GM19438 (cell line): Measurements from ENCODE around the gene TNFAIP6.
A peak's percentile ranks its signal among the peaks of the same experiment; 100 is the strongest.
"Not testable (repeated sequence)": the region's sequence is repeated elsewhere in the genome, so short reads cannot be mapped to it uniquely, and the experiment has no call there.

ENCODE experiments used
- ATAC-seq: cut with Tn5 transposase; IDR thresholded peaks from one replicate; pipeline ENCODE4 v1.9.1; 2021; ENCODE audit warnings: low read depth; ENCODE audit not compliant: unreplicated experiment

The TNFAIP6 gene

DNA sequence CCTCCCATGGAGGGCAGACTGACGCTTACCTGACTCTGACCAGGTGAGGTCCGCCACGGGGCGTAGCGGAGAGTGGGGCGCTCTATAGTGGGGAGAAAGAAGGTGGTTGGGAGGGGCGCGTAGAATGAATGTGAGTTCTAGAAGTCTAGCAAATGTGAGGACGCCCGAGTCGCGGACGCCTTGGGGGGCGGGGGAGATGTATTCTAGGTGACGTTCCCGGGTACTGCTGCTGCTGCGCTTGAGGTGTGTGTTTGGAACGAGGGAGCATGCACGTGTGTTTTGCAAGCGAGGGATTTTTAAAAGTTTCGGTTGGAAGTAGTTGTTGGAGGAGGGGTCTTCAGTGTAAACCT lies 53.1 kb downstream of the TNFAIP6 start:
- peak; percentile 36 for ATAC-seq

DNA sequence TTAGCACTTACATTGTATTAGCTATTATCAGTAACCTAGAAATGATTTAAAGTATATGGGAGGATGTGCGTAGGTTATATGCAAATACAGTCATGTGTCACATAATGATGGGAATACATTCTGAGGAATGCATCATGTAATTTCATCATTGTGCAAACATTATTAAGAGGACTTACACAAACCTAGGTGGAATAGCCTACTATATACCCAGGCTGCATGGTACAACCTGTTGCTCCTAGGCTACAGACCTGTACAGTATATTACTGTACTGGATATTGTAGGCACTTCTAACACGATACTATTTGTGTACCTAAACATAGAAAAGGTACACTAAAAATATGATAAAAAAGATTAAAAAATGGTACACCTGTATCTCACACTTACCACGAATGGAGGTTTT lies 60.3 kb downstream of the TNFAIP6 start:
- no peak for ATAC-seq

DNA sequence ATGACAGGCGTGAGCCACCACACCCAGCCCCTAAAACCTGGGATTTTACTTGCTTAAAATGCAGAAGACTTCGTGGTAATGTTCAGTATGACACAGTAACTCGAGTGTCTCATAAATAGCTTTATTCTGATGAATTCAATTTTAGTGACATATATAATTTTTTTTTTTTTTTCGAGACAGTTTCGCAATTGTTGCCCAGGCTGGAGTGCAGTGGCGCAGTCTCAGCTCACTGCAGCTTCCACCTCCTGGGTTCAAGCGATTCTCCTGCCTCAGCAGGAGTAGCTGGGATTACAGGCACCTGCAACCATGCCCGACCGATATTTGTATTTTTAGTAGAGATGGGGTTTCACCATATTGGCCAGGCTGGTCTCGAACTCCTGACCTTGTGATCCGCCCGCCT lies 64.3 kb downstream of the TNFAIP6 start:
- ATAC-seq, result not testable (repeated sequence)

DNA sequence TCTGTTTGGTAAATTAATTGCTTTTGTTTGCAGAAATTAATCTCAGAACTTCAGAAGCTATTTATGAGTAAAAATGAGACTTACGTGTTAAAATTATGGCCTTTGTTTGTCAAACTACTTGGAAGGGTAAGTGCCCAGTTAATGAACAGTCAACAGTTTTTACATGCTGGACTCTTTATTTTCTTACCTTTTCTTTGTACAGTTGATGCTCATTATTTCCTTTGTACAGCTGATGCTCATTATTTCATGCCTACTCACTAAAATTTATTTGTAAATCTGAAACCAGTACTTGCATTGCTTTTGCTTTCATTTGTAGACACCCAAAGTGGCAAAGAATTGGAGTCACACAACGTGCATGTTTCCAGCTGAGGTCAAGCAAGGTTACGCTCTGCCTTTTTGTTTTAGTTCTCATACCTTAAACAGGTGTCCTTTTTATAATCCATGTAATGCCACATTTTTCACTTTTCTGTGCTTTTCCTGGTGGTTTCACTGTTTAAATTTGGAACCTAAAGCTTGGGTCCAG lies 65.6 kb downstream of the TNFAIP6 start:
- ATAC-seq, result no peak

DNA sequence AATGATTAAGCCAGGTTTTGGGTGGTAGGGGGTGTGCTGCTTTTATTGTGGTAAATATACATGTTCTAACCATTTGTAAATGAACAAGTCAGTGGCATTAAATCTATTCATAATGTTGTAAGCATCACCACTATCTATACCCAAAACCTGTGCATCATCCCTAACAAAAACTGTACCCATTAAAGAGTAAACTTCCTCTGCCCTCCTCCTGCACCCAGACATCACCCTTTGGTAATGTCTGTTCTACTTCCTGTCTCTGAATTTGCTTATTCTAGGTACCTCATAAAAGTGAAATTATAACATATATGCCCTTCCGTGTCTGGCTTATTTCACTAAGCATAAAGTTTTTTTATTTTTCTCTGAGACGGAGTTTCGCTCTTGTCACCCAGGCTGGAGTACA lies 66.4 kb downstream of the TNFAIP6 start:
- no peak for ATAC-seq
